ENCODE data around the gene ZNF438. TPM values are rescaled to one million over a fixed set of nuclear protein-coding genes. Genes with fewer than 3 reads are reported as not detected.
"Not testable (repeated sequence)": the region's sequence is repeated elsewhere in the genome, so short reads cannot be mapped to it uniquely, and the experiment has no call there.

Gene ZNF438
- total and polyA plus RNA-seq, 10 of the 15 experiments (the other 5 are each of a cell fraction or from before 2014, with no cell fraction given) = 0.93 to 5.2 (median 1.9) TPM

- RAD21 ChIA-PET (ENCODE audit: unreplicated experiment); FAIRE-seq; H3K9me3 ChIP-seq (replicated peaks; ENCODE audit: control insufficient read depth, insufficient read depth, low read length); H4K20me1 ChIP-seq (ENCODE audit: control insufficient read depth, insufficient read depth); H3K79me2 ChIP-seq (ENCODE audit: control insufficient read depth, insufficient read depth, low read length); in situ Hi-C loops (cut with MboI); H3K27me3 ChIP-seq (replicated peaks in 1 of 2; ENCODE audit: control insufficient read depth in 2 of 2, insufficient read depth in 2 of 2, low read length in 1 of 2); H3K27ac ChIP-seq (ENCODE audit: control insufficient read depth, insufficient read depth); POLR2A ChIA-PET; H3K9ac ChIP-seq (ENCODE audit: control insufficient read depth, insufficient read depth, low read length); H3K4me1 ChIP-seq (ENCODE audit: control insufficient read depth, insufficient read depth, low read length); H3K36me3 ChIP-seq (ENCODE audit: control insufficient read depth in 2 of 2, insufficient read depth in 2 of 2, low read length in 1 of 2); DNase-seq (ENCODE audit: low read depth, low spot score); H3K4me2 ChIP-seq (ENCODE audit: control insufficient read depth, insufficient read depth); BruUV-seq (replicated peaks); H3K4me3 ChIP-seq: not testable (repeated sequence)
- intact Hi-C loops (cut with micrococcal nuclease; ENCODE audit: unreplicated experiment) = loop anchor here (10.0 kb wide), 1 partner anchor 96 kb away; no protein-coding TSS in a partner anchor
- WGBS (ENCODE audit: insufficient coverage, insufficient replicate concordance, low lambda C conversion rate, missing lambda C conversion rate) = 0% methylated on average over 2 of the region's 2 CpGs
- H2AFZ ChIP-seq (ENCODE audit: control insufficient read depth, low read depth, low read length) = peak overlapping the region; percentile 58
- ChIA-PET SMC1A (ENCODE audit: uncharacterized antibody, unreplicated experiment) (interaction anchor here (1.3 kb wide), 1 partner anchor 30 kb away, joined by 6 read pairs; no protein-coding TSS in a partner anchor), CTCF (interaction anchor here (1.5 kb wide), 1 partner anchor 731 kb away, joined by 4 read pairs; no protein-coding TSS in a partner anchor)
- TF ChIP-seq SPI1 (IDR thresholded peaks at IDR 0.05; ENCODE audit: borderline replicate concordance, insufficient read depth, low read depth, low read length) = peak; percentile 25; the same call in 1 of the 2 replicates
- ATAC-seq = peak; percentile 45
Measured at GRCh38 chr10:31039006-31039405, 7.3 kb upstream of the ZNF438 start.

GRCh38 chr10:31037749-31038148, 6.1 kb upstream of the ZNF438 start:
- Histone ChIP-seq H2AFZ (ENCODE audit: control insufficient read depth, low read depth, low read length) (no peak overlapping the region), H4K20me1 (ENCODE audit: control insufficient read depth, insufficient read depth) (no peaks in the 10 kb centered on the region), H3K36me3 (ENCODE audit: control insufficient read depth in 2 of 2, insufficient read depth in 2 of 2, low read length in 1 of 2) (no peaks in the 10 kb centered on the region), H3K9me3 (replicated peaks; ENCODE audit: control insufficient read depth, insufficient read depth, low read length) (no peaks in the 10 kb centered on the region; the same call in 2 of the 3 replicates), H3K9ac (ENCODE audit: control insufficient read depth, insufficient read depth, low read length) (no peak overlapping the region), H3K4me3 (no peak overlapping the region), H3K79me2 (ENCODE audit: control insufficient read depth, insufficient read depth, low read length) (no peaks in the 10 kb centered on the region), H3K4me2 (ENCODE audit: control insufficient read depth, insufficient read depth) (no peak overlapping the region), H3K27ac (ENCODE audit: control insufficient read depth, insufficient read depth) (no peak overlapping the region), H3K4me1 (ENCODE audit: control insufficient read depth, insufficient read depth, low read length) (no peaks in the 10 kb centered on the region), H3K27me3 (replicated peaks in 1 of 2; ENCODE audit: control insufficient read depth in 2 of 2, insufficient read depth in 2 of 2, low read length in 1 of 2) (no peaks in the 10 kb centered on the region)
- in situ Hi-C loops (cut with MboI) (no loop called here), intact Hi-C loops (cut with micrococcal nuclease; ENCODE audit: unreplicated experiment) (loop anchor here (10.0 kb wide), 1 partner anchor 97 kb away; no protein-coding TSS in a partner anchor)
- 82% methylated on average over 3 of the region's 3 CpGs for WGBS (ENCODE audit: insufficient coverage, insufficient replicate concordance, low lambda C conversion rate, missing lambda C conversion rate)
- CTCF ChIA-PET = no interaction called here
- RAD21 ChIA-PET (ENCODE audit: unreplicated experiment) = no interaction called here
- POLR2A ChIA-PET = no interaction called here
- ATAC-seq (no peak), DNase-seq (ENCODE audit: low read depth, low spot score) (no peak), FAIRE-seq (no peak)
- SMC1A ChIA-PET (ENCODE audit: uncharacterized antibody, unreplicated experiment) = no interaction called here
- no TSS peak for BruUV-seq (replicated peaks)
- no peak for TF ChIP-seq NFIC (IDR thresholded peaks at IDR 0.05; ENCODE audit: low read depth, low read length)
- TF ChIP-seq CREM (IDR thresholded peaks at IDR 0.05; ENCODE audit: low read depth) = no peak
- TF ChIP-seq E2F8 (IDR thresholded peaks at IDR 0.05; ENCODE audit: low read depth, partially characterized antibody) = no peak
- no peak for TF ChIP-seq ELK1 (IDR thresholded peaks at IDR 0.05; ENCODE audit: low read depth, low read length)
- TF ChIP-seq SUZ12 (IDR thresholded peaks at IDR 0.05; ENCODE audit: unreplicated experiment) = no peak
- TF ChIP-seq, protein P1, sequence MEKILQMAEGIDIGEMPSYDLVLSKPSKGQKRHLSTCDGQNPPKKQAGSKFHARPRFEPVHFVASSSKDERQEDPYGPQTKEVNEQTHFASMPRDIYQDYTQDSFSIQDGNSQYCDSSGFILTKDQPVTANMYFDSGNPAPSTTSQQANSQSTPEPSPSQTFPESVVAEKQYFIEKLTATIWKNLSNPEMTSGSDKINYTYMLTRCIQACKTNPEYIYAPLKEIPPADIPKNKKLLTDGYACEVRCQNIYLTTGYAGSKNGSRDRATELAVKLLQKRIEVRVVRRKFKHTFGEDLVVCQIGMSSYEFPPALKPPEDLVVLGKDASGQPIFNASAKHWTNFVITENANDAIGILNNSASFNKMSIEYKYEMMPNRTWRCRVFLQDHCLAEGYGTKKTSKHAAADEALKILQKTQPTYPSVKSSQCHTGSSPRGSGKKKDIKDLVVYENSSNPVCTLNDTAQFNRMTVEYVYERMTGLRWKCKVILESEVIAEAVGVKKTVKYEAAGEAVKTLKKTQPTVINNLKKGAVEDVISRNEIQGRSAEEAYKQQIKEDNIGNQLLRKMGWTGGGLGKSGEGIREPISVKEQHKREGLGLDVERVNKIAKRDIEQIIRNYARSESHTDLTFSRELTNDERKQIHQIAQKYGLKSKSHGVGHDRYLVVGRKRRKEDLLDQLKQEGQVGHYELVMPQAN (conservative IDR thresholded peaks at IDR 0.05) = no peak
- TF ChIP-seq, protein P2, sequence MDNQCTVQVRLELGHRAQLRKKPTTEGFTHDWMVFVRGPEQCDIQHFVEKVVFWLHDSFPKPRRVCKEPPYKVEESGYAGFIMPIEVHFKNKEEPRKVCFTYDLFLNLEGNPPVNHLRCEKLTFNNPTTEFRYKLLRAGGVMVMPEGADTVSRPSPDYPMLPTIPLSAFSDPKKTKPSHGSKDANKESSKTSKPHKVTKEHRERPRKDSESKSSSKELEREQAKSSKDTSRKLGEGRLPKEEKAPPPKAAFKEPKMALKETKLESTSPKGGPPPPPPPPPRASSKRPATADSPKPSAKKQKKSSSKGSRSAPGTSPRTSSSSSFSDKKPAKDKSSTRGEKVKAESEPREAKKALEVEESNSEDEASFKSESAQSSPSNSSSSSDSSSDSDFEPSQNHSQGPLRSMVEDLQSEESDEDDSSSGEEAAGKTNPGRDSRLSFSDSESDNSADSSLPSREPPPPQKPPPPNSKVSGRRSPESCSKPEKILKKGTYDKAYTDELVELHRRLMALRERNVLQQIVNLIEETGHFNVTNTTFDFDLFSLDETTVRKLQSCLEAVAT (IDR thresholded peaks at IDR 0.05) = no peak
- no peak for TF ChIP-seq BMI1 (IDR thresholded peaks at IDR 0.05; ENCODE audit: borderline replicate concordance)
